Neural progenitor cell (in vitro differentiated cells): ENCODE measurements around the gene CTSD. TPM values are rescaled to one million over a fixed set of nuclear protein-coding genes. Genes with fewer than 3 reads are reported as not detected.

ENCODE experiments used
- DNase-seq: peaks from one replicate; pipeline ENCODE4 v3.0.0-alpha.2; 2016; ENCODE audit warnings: low spot score
- H2AFZ ChIP-seq: fragments of 200-600 bp; sonication (generic); replicated peaks from 2 replicates; pipeline ENCODE4 v1.6.1; 2016; ENCODE audit warnings: antibody characterized with exemption
- H3F3A ChIP-seq: fragments of 200-600 bp; sonication (generic); 2 replicates; pipeline ENCODE4 v1.6.1; 2016; ENCODE audit warnings: antibody characterized with exemption, low read depth
- H3K27ac ChIP-seq: fragments of 200-600 bp; sonication (generic); 2 replicates; pipeline ENCODE4 v1.5.1; 2016; ENCODE audit warnings: mild to moderate bottlenecking
- H3K27me3 ChIP-seq: fragments of 200-600 bp; sonication (generic); 2 replicates; pipeline ENCODE4 v1.6.1; 2016; ENCODE audit warnings: mild to moderate bottlenecking, moderate library complexity
- H3K36me3 ChIP-seq: fragments of 200-600 bp; sonication (generic); 2 replicates; pipeline ENCODE4 v1.5.1; 2016
- H3K4me1 ChIP-seq: fragments of 200-600 bp; sonication (generic); 2 replicates; pipeline ENCODE4 v1.6.1; 2016; ENCODE audit warnings: mixed run types
- H3K4me2 ChIP-seq: fragments of 200-600 bp; sonication (generic); 2 replicates; pipeline ENCODE4 v1.6.1; 2016
- H3K4me3 ChIP-seq: fragments of 200-600 bp; sonication (generic); 2 replicates; pipeline ENCODE4 v1.5.1; 2016
- H3K79me2 ChIP-seq: fragments of 200-600 bp; sonication (generic); 2 replicates; pipeline ENCODE4 v1.6.1; 2016; ENCODE audit warnings: low read depth
- H3K9ac ChIP-seq: fragments of 200-600 bp; sonication (generic); 2 replicates; pipeline ENCODE4 v1.6.1; 2016
- H3K9me3 ChIP-seq: fragments of 200-600 bp; sonication (generic); 2 replicates; pipeline ENCODE4 v1.5.1; 2016; ENCODE audit warnings: low read depth
- H4K20me1 ChIP-seq: fragments of 200-600 bp; sonication (generic); 2 replicates; pipeline ENCODE4 v1.6.1; 2016; ENCODE audit warnings: low read depth
- H3K27ac Mint-ChIP-seq: 3 replicates; pipeline ENCODE4 v1.8.0; 2021; ENCODE audit warnings: mixed read lengths
- H3K27me3 Mint-ChIP-seq: 2 replicates; pipeline ENCODE4 v1.8.0; 2022; ENCODE audit warnings: low read depth, mild to moderate bottlenecking, inconsistent platforms, moderate library complexity, mixed read lengths; ENCODE audit not compliant: insufficient read depth
- H3K36me3 Mint-ChIP-seq: 3 replicates; pipeline ENCODE4 v1.8.0; 2021; ENCODE audit warnings: mixed read lengths
- H3K4me1 Mint-ChIP-seq: 3 replicates; pipeline ENCODE4 v1.8.0; 2021; ENCODE audit warnings: mixed read lengths
- H3K4me3 Mint-ChIP-seq: 3 replicates; pipeline ENCODE4 v1.8.0; 2021; ENCODE audit warnings: mild to moderate bottlenecking, moderate library complexity, mixed read lengths
- H3K9me3 Mint-ChIP-seq: 3 replicates; pipeline ENCODE4 v1.8.0; 2020; ENCODE audit warnings: mixed read lengths
- CTCF ChIP-seq: fragments of 200-600 bp; sonication (generic); IDR thresholded peaks from 2 replicates; pipeline ENCODE4 v1.5.1; 2017; ENCODE audit warnings: antibody characterized with exemption, mild to moderate bottlenecking
- EZH2 ChIP-seq: fragments of 200-600 bp; sonication (generic); IDR thresholded peaks from 2 replicates; pipeline ENCODE4 v1.6.1; 2017; ENCODE audit warnings: antibody characterized with exemption, mild to moderate bottlenecking, moderate library complexity
- EZH2phosphoT487 ChIP-seq: fragments of 200-600 bp; sonication (generic); IDR thresholded peaks from 2 replicates; pipeline ENCODE4 v1.6.1; 2017; ENCODE audit warnings: antibody characterized with exemption
- total RNA-seq: library from RNA; depleted of rRNA; stranded (reverse); fragments of >200 nt; gene quantifications from 2 replicates; pipeline ENCODE4 v1.2.3, GENCODE V29; 2015; ENCODE audit warnings: low replicate concordance

Gene CTSD
- total RNA-seq, 1 donor from 2014 or later: 38.2 TPM

- H3K4me3 ChIP-seq: no peak overlapping the region
- no peak overlapping the region for H3K4me3 Mint-ChIP-seq
- H2AFZ ChIP-seq: no peak overlapping the region
- H3F3A ChIP-seq: peaks cover 6% of the 10 kb centered on the region
- peaks cover 12% of the 10 kb centered on the region for H3K4me1 Mint-ChIP-seq
- no peak overlapping the region for H3K27ac ChIP-seq
- H3K9ac ChIP-seq: no peak overlapping the region
- no peak for DNase-seq
- no peaks in the 10 kb centered on the region for H3K9me3 ChIP-seq
- H3K36me3 ChIP-seq: no peaks in the 10 kb centered on the region
- no peak overlapping the region for H3K4me2 ChIP-seq
- H3K4me1 ChIP-seq: peaks cover 18% of the 10 kb centered on the region
- TF ChIP-seq CTCF: no peak
- TF ChIP-seq EZH2: no peak
- TF ChIP-seq EZH2phosphoT487: no peak
- no peak overlapping the region for H3K27ac Mint-ChIP-seq
- no peaks in the 10 kb centered on the region for H3K79me2 ChIP-seq
- peaks cover 8% of the 10 kb centered on the region for H4K20me1 ChIP-seq
- peaks cover 35% of the 10 kb centered on the region for H3K27me3 ChIP-seq
- H3K36me3 Mint-ChIP-seq: no peaks in the 10 kb centered on the region
- no peaks in the 10 kb centered on the region for H3K9me3 Mint-ChIP-seq
- H3K27me3 Mint-ChIP-seq: peaks cover 19% of the 10 kb centered on the region
Measured at GRCh38 chr11:1751999-1752906, 11.5 kb downstream of the CTSD start.

GRCh38 chr11:1751531-1751921 lies 12.2 kb downstream of the CTSD start:
- H3K4me1 Mint-ChIP-seq: peaks cover 12% of the 10 kb centered on the region
- Histone ChIP-seq H3K4me1 (peaks cover 18% of the 10 kb centered on the region), H3K36me3 (no peaks in the 10 kb centered on the region), H3K4me2 (no peak overlapping the region), H3K79me2 (no peaks in the 10 kb centered on the region), H3K27ac (no peak overlapping the region), H3K9ac (no peak overlapping the region), H3K27me3 (peaks cover 42% of the 10 kb centered on the region), H3K4me3 (no peak overlapping the region), H4K20me1 (peaks cover 8% of the 10 kb centered on the region), H3F3A (peaks cover 6% of the 10 kb centered on the region), H2AFZ (no peak overlapping the region), H3K9me3 (no peaks in the 10 kb centered on the region)
- TF ChIP-seq EZH2phosphoT487 (no peak), EZH2 (no peak), CTCF (no peak)
- no peak overlapping the region for H3K27ac Mint-ChIP-seq
- H3K36me3 Mint-ChIP-seq: no peaks in the 10 kb centered on the region
- H3K27me3 Mint-ChIP-seq: peaks cover 21% of the 10 kb centered on the region
- DNase-seq: no peak
- no peaks in the 10 kb centered on the region for H3K9me3 Mint-ChIP-seq
- no peak overlapping the region for H3K4me3 Mint-ChIP-seq

- H3K27ac ChIP-seq: no peak overlapping the region
- Mint-ChIP-seq H3K4me1 (peaks cover 12% of the 10 kb centered on the region), H3K36me3 (peaks cover 3% of the 10 kb centered on the region), H3K27me3 (peaks cover 24% of the 10 kb centered on the region), H3K4me3 (peak overlapping the region; percentile 68), H3K9me3 (peaks cover 2% of the 10 kb centered on the region), H3K27ac (no peak overlapping the region)
- DNase-seq: no peak
- peaks cover 18% of the 10 kb centered on the region for H3K4me1 ChIP-seq
- no peak overlapping the region for H3K4me2 ChIP-seq
- no peaks in the 10 kb centered on the region for H3K79me2 ChIP-seq
- peaks cover 44% of the 10 kb centered on the region for H3K27me3 ChIP-seq
- no peaks in the 10 kb centered on the region for H3K9me3 ChIP-seq
- no peaks in the 10 kb centered on the region for H3K36me3 ChIP-seq
- no peak overlapping the region for H2AFZ ChIP-seq
- no peak overlapping the region for H3K4me3 ChIP-seq
- TF ChIP-seq EZH2phosphoT487: no peak
- no peak for TF ChIP-seq CTCF
- TF ChIP-seq EZH2: no peak
- peaks cover 10% of the 10 kb centered on the region for H3F3A ChIP-seq
- no peak overlapping the region for H3K9ac ChIP-seq
- peaks cover 8% of the 10 kb centered on the region for H4K20me1 ChIP-seq
Measured at GRCh38 chr11:1750840-1751530, 12.7 kb downstream of the CTSD start.
